Mucosa of gallbladder (tissue), 1 donor: Measurements from ENCODE around the gene SPG7. TPM values are rescaled to one million over a fixed set of nuclear protein-coding genes. Genes with fewer than 3 reads are reported as not detected.

Source experiments
- DNase-seq: peaks from one replicate; pipeline ENCODE4 v3.0.0-alpha.2; 2020; ENCODE audit warnings: low spot score
- total RNA-seq: library from RNA; stranded (reverse); gene quantifications from one replicate; pipeline ENCODE4 v1.2.1, GENCODE V29; 2021
- donor health status: DM: no; HTN: no; CAD: no.

The SPG7 gene
- total RNA-seq, 1 donor from 2014 or later = 106 TPM

DNA sequence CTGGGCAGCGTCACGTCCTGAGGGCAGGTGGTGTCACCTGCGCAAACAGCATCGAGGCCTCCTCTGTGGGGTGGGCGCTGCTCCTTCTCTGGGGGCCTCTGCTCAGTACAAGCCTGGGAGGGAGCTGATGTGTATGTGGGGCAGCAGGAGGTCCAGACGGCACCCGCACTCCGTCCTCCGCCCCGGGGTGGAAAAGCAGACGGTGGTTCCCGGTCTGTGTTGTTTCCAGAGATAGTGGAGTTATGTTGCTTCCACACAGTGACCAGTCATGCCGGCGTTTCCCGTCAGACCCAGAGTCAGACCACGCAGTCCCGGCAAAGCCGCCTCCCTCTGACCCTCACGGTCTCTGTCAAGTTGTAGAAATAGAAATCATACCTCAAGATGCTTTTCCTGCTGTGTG, 38.6 kb downstream of the SPG7 start:
- no peak for DNase-seq

DNA sequence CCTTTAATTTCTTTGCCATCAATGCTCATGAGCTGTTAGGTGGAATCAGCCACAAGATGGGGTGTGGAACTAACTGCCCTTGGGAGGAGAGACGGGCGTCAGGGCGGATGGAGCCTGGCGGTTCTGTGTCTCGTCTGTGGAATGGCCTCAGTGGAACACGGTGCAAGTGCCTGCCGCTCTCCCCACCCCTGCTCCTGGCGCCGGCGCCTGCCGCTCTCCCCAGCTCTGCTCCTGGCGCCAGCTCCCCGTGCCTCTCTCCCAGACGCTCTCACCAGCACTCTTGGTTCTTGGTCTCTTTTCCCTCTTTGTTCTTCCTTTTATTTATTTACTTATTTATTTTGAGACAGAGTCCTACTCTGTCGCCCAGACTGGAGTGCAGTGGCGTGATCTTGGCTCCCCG, 39.1 kb downstream of the SPG7 start:
- DNase-seq = no peak

DNA sequence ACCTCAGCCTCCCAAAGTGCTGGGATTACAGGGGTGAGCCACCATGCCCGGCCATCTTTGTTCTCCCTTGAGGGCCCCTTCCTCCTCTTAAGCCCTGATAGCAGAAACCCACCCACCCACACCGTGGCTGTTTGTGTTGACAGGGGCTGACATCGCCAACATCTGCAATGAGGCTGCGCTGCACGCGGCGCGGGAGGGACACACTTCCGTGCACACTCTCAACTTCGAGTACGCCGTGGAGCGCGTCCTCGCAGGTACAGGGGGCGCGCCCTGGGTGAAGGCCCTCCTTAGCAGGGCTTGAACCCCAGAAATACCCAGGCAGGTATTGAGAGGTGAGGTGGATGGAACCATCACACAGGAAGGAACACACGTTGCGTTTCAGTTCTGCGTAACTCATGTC, 39.7 kb downstream of the SPG7 start:
- DNase-seq = no peak

DNA sequence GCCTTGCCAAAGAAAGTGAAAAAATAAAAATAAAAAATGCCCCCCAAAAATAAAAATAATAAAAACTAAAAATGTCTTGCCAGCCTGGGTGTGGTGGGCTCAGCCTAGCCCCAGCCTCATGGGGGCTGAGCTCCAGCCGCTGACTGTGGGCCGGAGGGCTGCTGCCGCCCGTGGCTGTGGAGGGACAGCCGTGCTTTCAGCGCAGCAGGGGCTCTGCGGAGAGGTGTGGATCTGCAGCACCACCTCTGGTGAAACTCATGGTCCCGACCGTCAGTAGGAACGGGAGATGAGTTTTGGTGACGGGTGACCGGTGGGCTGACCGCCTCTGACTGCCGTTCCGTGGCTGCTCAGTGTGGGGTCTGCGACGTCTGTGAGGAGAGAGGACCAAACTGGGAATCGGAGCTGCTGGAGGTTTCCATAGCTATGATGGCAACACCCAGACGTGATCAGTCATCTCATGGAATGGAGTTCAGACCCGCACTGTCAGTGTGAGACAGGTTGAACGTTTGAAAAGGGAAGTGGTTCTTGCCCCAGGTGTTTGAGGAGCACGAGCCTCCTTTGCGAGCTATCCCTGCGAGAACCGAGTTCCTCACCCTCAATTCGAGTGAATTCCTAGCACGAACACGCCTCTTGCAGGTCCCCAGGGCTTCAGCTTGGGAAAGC, 40.3 kb downstream of the SPG7 start:
- no peak for DNase-seq

DNA sequence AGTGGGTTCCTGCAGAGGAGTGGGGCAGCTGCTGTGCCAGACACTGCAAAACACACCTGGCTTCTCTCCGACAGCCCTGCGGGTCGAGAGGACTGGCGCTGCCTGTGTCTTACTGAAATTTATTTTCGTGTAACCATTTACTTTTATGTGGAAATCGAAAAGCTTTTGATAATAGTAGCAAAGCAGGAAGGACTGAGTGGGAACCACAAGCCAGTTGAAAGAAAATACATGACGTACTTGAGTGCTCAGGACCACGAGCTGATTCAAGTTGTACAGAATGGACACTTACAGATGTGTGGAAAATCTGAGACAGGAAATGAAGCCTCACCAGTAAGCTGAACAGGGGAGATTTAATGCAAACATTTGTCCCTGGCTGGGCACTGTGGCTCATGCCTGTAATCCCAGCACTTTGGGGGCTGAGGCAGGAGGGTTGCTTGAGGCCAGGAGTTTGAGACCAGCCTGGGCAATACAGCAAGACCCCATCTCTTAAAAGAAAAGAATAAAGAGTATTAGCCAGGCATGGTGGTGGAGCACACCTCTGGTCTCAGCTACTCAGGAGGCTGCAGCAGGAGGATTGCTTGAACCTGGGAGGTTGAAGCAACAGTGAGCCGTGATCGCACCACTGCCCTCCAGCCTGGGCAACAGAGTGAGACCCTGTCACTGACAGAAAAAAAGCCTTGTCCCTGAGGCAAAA, 41.0 kb downstream of the SPG7 start:
- no peak for DNase-seq

DNA sequence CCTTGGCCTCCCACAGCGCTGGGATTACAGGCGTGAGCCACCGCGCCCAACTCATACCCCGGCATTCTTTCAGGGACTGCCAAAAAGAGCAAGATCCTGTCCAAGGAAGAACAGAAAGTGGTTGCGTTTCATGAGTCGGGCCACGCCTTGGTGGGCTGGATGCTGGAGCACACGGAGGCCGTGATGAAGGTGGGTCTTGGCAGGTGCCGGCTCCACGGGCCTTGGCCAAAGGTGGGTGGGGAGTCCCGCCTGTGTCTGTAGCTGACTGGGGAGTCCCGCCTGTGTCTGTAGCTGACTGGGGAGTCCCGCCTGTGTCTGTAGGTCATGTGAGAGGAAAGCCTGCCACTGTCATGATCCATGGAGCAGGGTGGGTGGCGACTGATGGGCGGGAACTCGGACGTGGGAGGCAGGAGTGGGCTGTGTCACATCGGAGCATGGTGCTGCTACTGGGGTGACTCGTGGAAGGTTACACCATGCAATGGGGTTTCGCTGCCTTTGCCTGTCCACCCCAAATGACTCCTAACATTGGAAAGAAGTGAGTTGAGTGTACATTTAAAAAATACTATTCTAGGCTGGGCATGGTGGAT, 42.3 kb downstream of the SPG7 start:
- DNase-seq = no peak

DNA sequence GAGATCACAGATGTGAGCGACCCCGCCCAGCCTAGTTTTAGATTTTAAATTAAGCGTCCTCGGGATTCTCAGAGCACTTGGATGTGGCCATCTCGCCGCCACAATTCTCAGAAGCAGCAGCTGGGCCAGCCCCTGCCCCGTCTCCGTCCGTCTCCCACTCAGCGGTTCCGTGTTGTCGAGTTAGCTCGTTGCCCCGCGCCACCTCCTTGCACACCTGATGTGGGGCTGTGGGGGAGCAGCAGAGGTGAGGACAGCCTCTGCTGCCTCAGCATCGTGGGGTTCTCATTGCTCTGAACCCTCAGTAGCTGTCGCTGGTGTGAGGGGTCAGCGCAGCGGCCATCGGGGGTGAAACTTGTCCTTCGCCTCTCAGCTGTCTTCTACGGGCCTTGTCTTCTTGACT, 44.1 kb downstream of the SPG7 start:
- no peak for DNase-seq

DNA sequence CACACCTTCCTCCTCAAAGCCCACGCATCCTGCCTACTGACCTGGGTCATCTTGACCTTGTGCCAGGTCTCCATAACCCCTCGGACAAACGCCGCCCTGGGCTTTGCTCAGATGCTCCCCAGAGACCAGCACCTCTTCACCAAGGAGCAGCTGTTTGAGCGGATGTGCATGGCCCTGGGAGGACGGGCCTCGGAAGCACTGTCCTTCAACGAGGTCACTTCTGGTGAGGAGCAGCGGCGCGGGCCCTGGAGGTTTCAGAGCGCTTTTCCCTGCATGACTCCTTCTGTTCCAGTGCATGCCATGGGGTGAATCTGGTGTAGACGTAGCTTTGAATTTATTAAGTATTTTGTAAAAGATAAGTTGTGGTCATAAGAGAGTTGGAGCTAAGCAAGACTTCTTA, 44.7 kb downstream of the SPG7 start:
- DNase-seq = no peak

DNA sequence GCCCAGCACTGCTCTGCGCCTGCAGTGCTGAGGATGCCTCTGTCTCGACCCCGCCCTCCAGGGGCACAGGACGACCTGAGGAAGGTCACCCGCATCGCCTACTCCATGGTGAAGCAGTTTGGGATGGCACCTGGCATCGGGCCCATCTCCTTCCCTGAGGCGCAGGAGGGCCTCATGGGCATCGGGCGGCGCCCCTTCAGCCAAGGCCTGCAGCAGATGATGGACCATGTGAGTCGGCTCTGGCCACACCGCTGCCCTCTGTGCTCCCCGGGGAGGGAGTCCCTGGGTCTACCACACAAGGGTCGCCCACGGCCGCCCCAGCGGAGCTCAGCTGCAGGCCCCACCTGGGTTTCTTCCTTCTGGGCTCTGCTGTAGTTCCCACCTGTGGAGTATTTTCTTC, 45.5 kb downstream of the SPG7 start:
- no peak for DNase-seq

DNA sequence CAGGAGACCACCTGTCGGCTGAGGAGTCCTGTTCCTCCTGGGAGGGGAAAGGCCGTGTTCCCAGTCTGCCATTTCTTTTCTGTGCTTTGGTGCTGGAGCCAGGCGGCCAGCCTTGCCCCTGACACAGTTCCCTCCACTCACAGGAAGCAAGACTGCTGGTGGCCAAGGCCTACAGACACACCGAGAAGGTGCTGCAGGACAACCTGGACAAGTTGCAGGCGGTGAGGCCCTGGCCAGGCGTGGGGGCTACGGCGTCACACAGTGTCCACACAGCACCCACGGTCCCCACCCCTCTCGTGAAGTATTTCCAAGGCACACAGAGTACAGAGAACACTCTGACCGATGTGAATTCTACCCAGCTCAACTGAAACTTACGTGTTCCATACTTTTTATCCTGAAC, 46.1 kb downstream of the SPG7 start:
- DNase-seq = no peak

DNA sequence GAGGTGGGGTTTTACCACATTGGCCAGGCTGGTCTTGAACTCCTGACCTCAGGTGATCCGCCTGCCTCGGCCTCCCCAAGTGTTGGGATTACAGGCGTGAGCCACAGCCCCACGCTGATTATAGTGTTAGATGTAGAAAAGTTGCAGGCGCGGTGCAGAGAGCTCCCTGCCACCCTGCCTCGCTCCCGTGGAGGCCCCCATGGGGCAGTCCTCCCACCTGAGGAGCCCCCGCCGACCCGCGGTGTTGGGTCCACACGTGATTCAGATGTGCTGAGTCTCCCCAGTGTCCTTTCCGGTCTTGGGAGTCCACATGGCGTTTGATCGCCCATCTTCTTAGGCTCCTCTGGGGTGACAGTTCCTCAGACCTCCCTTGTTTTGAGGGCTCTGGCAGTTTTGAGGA, 47.1 kb downstream of the SPG7 start:
- DNase-seq = no peak

DNA sequence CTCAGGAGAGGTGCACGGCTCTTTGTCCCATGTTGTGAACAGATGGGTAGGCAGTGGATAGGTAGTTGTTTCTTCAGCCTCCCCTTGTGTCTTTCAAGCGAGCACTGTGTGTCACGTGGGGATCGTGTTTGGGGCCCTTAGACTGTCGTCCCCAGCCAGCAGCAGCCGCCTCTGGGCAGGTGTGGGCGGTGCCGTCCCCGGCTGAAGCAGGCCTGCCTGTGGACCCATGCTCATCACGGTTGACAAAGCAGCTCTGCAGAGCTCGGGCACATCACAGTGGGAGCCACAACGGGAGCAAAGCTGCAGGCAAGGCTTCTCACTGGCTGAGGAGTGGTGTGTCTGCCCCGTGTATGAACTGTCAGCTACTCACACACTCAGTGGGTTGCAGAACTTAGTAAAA, 47.6 kb downstream of the SPG7 start:
- no peak for DNase-seq

DNA sequence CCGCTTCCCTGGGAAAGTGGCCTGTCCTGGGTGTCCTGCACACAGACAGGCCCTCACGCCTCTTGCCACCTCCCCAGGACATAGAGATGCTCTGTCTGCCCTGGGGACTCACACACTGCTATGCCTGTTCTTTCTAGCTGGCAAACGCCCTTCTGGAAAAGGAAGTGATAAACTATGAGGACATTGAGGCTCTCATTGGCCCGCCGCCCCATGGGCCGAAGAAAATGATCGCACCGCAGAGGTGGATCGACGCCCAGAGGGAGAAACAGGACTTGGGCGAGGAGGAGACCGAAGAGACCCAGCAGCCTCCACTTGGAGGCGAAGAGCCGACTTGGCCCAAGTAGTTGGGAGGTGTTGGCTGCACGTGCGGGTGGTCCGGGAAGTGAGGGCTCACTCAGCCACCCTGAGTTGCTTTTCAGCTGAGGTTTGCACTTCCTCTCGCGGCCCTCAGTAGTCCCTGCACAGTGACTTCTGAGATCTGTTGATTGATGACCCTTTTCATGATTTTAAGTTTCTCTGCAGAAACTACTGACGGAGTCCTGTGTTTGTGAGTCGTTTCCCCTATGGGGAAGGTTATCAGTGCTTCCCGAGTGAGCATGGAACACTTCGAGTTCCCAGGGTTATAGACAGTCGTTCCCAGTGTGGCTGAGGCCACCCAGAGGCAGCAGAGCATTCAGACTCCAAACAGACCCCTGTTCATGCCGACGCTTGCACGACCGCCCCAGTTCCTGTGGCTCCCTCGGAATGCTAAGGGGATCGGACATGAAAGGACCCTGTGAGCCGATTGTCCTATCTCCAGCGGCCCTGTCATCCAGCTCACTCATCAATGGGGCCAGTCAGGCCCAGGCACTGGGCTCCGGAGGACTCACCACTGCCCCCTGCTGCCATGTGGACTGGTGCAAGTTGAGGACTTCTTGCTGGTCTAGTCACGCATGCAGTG, 48.8 kb downstream of the SPG7 start:
- peak; percentile 78 for DNase-seq

DNA sequence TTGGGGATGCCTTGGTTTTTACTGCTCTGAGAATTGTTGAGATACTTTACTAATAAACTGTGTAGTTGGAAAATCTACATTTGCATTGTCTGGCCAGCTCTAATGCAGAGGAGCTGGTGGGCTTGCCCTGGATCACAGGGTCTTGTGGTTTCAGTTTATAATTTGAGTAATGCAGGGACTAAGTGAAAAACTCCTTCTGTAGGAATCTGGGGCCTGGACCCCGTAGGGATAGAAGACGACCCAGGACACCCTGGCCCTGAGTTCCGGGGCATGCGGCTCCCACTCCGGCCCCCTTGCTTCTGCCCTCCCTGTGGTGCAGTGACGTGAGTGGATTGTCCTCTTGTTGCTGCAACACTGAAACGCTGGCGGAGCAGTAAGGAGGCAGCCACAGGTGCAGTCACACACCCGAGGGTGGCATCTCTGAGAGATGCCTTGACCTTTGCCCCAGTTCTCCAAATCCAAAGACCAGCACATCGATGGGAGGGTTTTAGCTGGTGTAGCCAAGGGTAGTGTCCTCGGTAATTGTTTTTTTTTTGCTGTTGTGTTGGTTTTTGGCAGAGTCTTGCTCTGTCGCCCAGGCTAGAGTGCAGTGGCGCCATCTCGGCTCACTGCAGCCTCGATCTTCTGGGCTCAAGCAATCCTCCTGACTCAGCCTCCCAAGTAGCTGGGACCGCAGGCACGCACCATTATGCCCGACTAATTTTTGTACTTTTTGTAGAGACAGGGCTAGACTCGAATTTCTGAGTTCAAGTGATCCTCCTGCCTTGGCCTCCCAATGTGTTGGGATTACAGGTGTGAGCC, 49.7 kb downstream of the SPG7 start:
- DNase-seq = no peak

DNA sequence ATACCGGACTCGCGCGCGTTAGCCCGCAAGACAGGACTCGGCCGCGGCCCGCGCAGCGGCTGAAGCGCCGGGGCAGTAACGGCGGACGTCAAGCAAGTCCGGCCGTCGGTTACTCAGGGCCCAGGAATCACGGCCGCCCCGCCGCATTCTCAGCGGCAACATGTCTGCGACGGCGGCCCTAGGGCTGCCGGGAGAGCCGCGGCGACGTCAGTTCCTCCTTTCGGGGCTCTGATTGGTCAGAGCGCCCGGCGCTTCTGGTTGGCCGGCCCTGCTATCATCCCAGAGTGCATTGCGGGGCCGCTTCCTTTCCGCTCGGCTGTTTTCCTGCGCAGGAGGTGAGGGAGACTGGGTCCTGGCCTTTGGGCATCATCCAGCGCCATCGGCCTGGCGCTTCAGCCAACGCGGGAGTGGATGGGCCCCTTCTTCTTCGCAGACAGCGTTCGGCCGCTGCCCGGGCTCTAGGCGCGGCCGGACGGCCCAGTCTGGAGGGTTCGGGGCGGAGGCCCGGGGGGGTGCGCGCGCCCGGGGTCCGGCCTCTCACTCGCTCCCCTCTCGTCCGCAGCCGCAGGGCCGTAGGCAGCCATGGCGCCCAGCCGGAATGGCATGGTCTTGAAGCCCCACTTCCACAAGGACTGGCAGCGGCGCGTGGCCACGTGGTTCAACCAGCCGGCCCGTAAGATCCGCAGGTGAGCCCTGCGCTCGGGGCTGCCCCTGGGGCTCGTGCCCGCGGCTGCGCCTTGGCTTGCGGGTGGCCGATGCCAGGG, 52.4 kb downstream of the SPG7 start, which contains the start of gene RPL13:
TSS of gene RPL13 (plus strand) at position 305 of the 764 bp plus-strand sequence. CDS start at position 583, 278 bp downstream.
- DNase-seq = peak; percentile 96

DNA sequence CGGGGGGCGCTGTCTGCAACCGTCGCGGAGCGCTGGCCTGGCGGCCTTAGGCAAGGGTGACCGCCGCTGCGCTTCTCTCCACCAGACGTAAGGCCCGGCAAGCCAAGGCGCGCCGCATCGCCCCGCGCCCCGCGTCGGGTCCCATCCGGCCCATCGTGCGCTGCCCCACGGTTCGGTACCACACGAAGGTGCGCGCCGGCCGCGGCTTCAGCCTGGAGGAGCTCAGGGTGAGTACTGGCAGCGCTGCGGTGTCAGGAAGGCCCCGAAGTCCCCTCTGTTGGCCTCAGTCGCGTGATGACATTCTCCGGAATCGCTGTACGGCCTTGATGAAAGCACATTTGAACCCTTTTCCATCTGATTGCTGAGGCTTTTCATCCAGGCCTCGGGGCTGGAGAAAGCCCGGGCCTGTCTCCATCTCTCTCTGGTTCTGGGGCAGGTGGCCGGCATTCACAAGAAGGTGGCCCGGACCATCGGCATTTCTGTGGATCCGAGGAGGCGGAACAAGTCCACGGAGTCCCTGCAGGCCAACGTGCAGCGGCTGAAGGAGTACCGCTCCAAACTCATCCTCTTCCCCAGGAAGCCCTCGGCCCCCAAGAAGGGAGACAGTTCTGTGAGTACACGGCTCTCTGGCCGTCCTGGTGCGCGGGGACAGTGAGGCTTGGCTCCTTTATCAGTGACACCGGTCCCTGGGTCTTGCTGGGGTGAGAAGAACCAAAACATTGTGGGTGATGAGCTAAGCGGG, 53.1 kb downstream of the SPG7 start:
- DNase-seq = no peak

DNA sequence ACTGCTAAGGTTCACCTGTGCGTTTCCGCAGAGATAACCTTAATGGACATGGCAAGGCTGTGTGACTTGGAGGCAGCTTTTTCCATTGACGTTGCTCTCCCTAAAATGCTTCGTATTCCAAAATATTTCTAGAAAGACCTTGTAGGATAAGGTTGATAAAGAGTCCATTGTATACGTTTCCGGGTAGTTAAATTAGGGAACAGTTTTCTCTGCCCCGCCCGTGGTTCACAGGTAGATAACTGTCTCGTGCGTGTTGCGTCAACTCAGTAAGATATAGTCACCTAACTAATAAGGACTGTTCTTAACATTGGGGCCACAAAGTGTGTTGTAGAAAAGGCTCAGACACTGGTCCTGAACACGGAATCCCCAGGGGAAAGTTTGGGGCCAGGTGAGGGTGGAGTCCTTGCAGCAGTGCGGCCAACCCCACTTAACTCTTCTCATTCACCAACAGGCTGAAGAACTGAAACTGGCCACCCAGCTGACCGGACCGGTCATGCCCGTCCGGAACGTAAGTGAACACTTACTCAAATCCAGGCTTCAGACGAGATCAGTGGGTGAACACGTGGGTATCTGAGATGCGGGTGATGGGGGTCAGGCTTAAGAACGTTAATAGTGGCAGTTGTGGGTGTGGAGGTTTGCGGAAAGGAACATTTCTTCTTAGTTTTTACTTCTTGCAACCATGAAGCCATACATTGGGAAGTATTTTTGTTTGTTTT, 53.8 kb downstream of the SPG7 start:
- DNase-seq = no peak

DNA sequence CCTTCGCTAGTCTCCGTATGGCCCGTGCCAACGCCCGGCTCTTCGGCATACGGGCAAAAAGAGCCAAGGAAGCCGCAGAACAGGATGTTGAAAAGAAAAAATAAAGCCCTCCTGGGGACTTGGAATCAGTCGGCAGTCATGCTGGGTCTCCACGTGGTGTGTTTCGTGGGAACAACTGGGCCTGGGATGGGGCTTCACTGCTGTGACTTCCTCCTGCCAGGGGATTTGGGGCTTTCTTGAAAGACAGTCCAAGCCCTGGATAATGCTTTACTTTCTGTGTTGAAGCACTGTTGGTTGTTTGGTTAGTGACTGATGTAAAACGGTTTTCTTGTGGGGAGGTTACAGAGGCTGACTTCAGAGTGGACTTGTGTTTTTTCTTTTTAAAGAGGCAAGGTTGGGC, 54.7 kb downstream of the SPG7 start:
- no peak for DNase-seq
